Measurements from ENCODE around the gene RYR1.

RYR1 gene

GRCh38 chr19:38531515-38531914, 98.0 kb downstream of the RYR1 start:
- Mint-ChIP-seq H3K4me1 (no peaks in the 10 kb centered on the region), H3K4me3 (no peak overlapping the region), H3K9me3 (peaks cover 11% of the 10 kb centered on the region), H3K27me3 (peaks cover 64% of the 10 kb centered on the region), H3K36me3 (peaks cover 9% of the 10 kb centered on the region), H3K27ac (no peak overlapping the region)
- no peak for ATAC-seq

- peak overlapping the region; percentile 35 for H3K27ac Mint-ChIP-seq
- H3K27me3 Mint-ChIP-seq, result peaks cover 56% of the 10 kb centered on the region
- peaks cover 11% of the 10 kb centered on the region for H3K36me3 Mint-ChIP-seq
- H3K4me1 Mint-ChIP-seq, result no peaks in the 10 kb centered on the region
- H3K4me3 Mint-ChIP-seq, result no peak overlapping the region
- H3K9me3 Mint-ChIP-seq, result peaks cover 12% of the 10 kb centered on the region
- ATAC-seq, result no peak
Observed at GRCh38 chr19:38532939-38533338, 99.4 kb downstream of the RYR1 start.

GRCh38 chr19:38534574-38534973, 101.1 kb downstream of the RYR1 start:
- peaks cover 11% of the 10 kb centered on the region for H3K36me3 Mint-ChIP-seq
- H3K9me3 Mint-ChIP-seq, result peaks cover 12% of the 10 kb centered on the region
- peak overlapping the region; percentile 7 for H3K27ac Mint-ChIP-seq
- peaks cover 45% of the 10 kb centered on the region for H3K27me3 Mint-ChIP-seq
- peaks cover 15% of the 10 kb centered on the region for H3K4me1 Mint-ChIP-seq
- H3K4me3 Mint-ChIP-seq, result no peak overlapping the region
- no peak for ATAC-seq

GRCh38 chr19:38535212-38535611, 101.7 kb downstream of the RYR1 start:
- Mint-ChIP-seq H3K36me3 (peaks cover 11% of the 10 kb centered on the region), H3K27me3 (peaks cover 45% of the 10 kb centered on the region), H3K4me3 (no peak overlapping the region), H3K27ac (peak overlapping the region; percentile 7), H3K4me1 (peaks cover 19% of the 10 kb centered on the region), H3K9me3 (peaks cover 12% of the 10 kb centered on the region)
- no peak for ATAC-seq

- peaks cover 19% of the 10 kb centered on the region for H3K4me1 Mint-ChIP-seq
- H3K27ac Mint-ChIP-seq, result peak overlapping the region; percentile 14
- peaks cover 43% of the 10 kb centered on the region for H3K27me3 Mint-ChIP-seq
- ATAC-seq, result no peak
- no peak overlapping the region for H3K4me3 Mint-ChIP-seq
- H3K9me3 Mint-ChIP-seq, result peaks cover 12% of the 10 kb centered on the region
- peaks cover 11% of the 10 kb centered on the region for H3K36me3 Mint-ChIP-seq
Observed at GRCh38 chr19:38537071-38537936, 103.8 kb downstream of the RYR1 start.

- peaks cover 32% of the 10 kb centered on the region for H3K27me3 Mint-ChIP-seq
- H3K4me1 Mint-ChIP-seq, result peaks cover 19% of the 10 kb centered on the region
- H3K9me3 Mint-ChIP-seq, result peaks cover 12% of the 10 kb centered on the region
- H3K27ac Mint-ChIP-seq, result peak overlapping the region; percentile 85
- H3K36me3 Mint-ChIP-seq, result peaks cover 11% of the 10 kb centered on the region
- ATAC-seq, result no peak
- H3K4me3 Mint-ChIP-seq, result no peak overlapping the region
Observed at GRCh38 chr19:38538386-38538785, 104.9 kb downstream of the RYR1 start.

- peaks cover 12% of the 10 kb centered on the region for H3K9me3 Mint-ChIP-seq
- peak overlapping the region; percentile 85 for H3K27ac Mint-ChIP-seq
- peaks cover 32% of the 10 kb centered on the region for H3K27me3 Mint-ChIP-seq
- peak; percentile 91 for ATAC-seq
- peaks cover 19% of the 10 kb centered on the region for H3K4me1 Mint-ChIP-seq
- H3K4me3 Mint-ChIP-seq, result no peak overlapping the region
- H3K36me3 Mint-ChIP-seq, result peaks cover 11% of the 10 kb centered on the region
Observed at GRCh38 chr19:38538793-38539528, 105.5 kb downstream of the RYR1 start.

GRCh38 chr19:38539751-38540150, 106.3 kb downstream of the RYR1 start:
- Mint-ChIP-seq H3K36me3 (peaks cover 10% of the 10 kb centered on the region), H3K27me3 (peaks cover 24% of the 10 kb centered on the region), H3K4me1 (peaks cover 27% of the 10 kb centered on the region), H3K9me3 (peaks cover 10% of the 10 kb centered on the region), H3K27ac (peak overlapping the region; percentile 85), H3K4me3 (no peak overlapping the region)
- no peak for ATAC-seq

GRCh38 chr19:38542040-38542439, 108.5 kb downstream of the RYR1 start:
- H3K4me3 Mint-ChIP-seq, result no peak overlapping the region
- H3K4me1 Mint-ChIP-seq, result peaks cover 34% of the 10 kb centered on the region
- peaks cover 1% of the 10 kb centered on the region for H3K27me3 Mint-ChIP-seq
- no peak for ATAC-seq
- no peaks in the 10 kb centered on the region for H3K9me3 Mint-ChIP-seq
- H3K27ac Mint-ChIP-seq, result no peak overlapping the region
- H3K36me3 Mint-ChIP-seq, result no peaks in the 10 kb centered on the region

- Mint-ChIP-seq H3K4me1 (peaks cover 41% of the 10 kb centered on the region), H3K27ac (peak overlapping the region; percentile 30), H3K4me3 (no peak overlapping the region), H3K36me3 (no peaks in the 10 kb centered on the region), H3K9me3 (no peaks in the 10 kb centered on the region), H3K27me3 (no peaks in the 10 kb centered on the region)
- ATAC-seq, result no peak
Observed at GRCh38 chr19:38543286-38543806, 109.9 kb downstream of the RYR1 start.

GRCh38 chr19:38543807-38544568, 110.5 kb downstream of the RYR1 start:
- ATAC-seq, result peak; percentile 81
- H3K27ac Mint-ChIP-seq, result peak overlapping the region; percentile 43
- H3K36me3 Mint-ChIP-seq, result no peaks in the 10 kb centered on the region

GRCh38 chr19:38544569-38545315, 111.3 kb downstream of the RYR1 start:
- Mint-ChIP-seq H3K27ac (peak overlapping the region; percentile 43), H3K36me3 (no peaks in the 10 kb centered on the region), H3K27me3 (no peaks in the 10 kb centered on the region), H3K4me1 (peaks cover 27% of the 10 kb centered on the region), H3K9me3 (no peaks in the 10 kb centered on the region), H3K4me3 (peak overlapping the region; percentile 52)
- ATAC-seq, result no peak

More at GRCh38 chr19:38543807-38544568, 110.5 kb downstream of the RYR1 start:
- no peaks in the 10 kb centered on the region for H3K27me3 Mint-ChIP-seq
- no peaks in the 10 kb centered on the region for H3K9me3 Mint-ChIP-seq
- peaks cover 35% of the 10 kb centered on the region for H3K4me1 Mint-ChIP-seq
- peak overlapping the region; percentile 52 for H3K4me3 Mint-ChIP-seq

- H3K4me3 Mint-ChIP-seq, result no peak overlapping the region
- no peaks in the 10 kb centered on the region for H3K36me3 Mint-ChIP-seq
- H3K27me3 Mint-ChIP-seq, result no peaks in the 10 kb centered on the region
- peaks cover 25% of the 10 kb centered on the region for H3K4me1 Mint-ChIP-seq
- no peak for ATAC-seq
- H3K27ac Mint-ChIP-seq, result peak overlapping the region; percentile 43
- no peaks in the 10 kb centered on the region for H3K9me3 Mint-ChIP-seq
Observed at GRCh38 chr19:38545596-38545995, 112.1 kb downstream of the RYR1 start.

- no peaks in the 10 kb centered on the region for H3K9me3 Mint-ChIP-seq
- no peaks in the 10 kb centered on the region for H3K27me3 Mint-ChIP-seq
- peak overlapping the region; percentile 65 for H3K27ac Mint-ChIP-seq
- no peaks in the 10 kb centered on the region for H3K36me3 Mint-ChIP-seq
- peak; percentile 72 for ATAC-seq
- H3K4me3 Mint-ChIP-seq, result peak overlapping the region; percentile 42
- H3K4me1 Mint-ChIP-seq, result peaks cover 34% of the 10 kb centered on the region
Observed at GRCh38 chr19:38547421-38547820, 113.9 kb downstream of the RYR1 start.
